Endodermal cell (in vitro differentiated cells): ENCODE data around the gene AMPD3. TPM values are rescaled to one million over a fixed set of nuclear protein-coding genes. Genes with fewer than 3 reads are reported as not detected.

ENCODE experiments used
- DNase-seq: peaks from one replicate; pipeline ENCODE4 v3.0.0-alpha.2; 2017
- H3K27ac ChIP-seq: 2 replicates; pipeline ENCODE4 v1.5.1; 2013; ENCODE audit warnings: mild to moderate bottlenecking, low read depth, low read length, moderate library complexity
- H3K27me3 ChIP-seq: 2 replicates; pipeline ENCODE4 v1.6.1; 2013; ENCODE audit warnings: mild to moderate bottlenecking, low read length, moderate library complexity; ENCODE audit not compliant: insufficient read depth, control insufficient read depth, poor library complexity, severe bottlenecking
- H3K36me3 ChIP-seq: 2 replicates; pipeline ENCODE4 v1.7.0; 2013; ENCODE audit warnings: mild to moderate bottlenecking, low read length, moderate library complexity; ENCODE audit not compliant: control insufficient read depth, insufficient read depth
- H3K4me1 ChIP-seq: one replicate; pipeline ENCODE4 v1.7.0; 2013; ENCODE audit warnings: low read length; ENCODE audit not compliant: control insufficient read depth, insufficient read depth
- H3K4me3 ChIP-seq: 2 replicates; pipeline ENCODE4 v1.5.1; 2013; ENCODE audit warnings: mild to moderate bottlenecking, low read length, moderate library complexity
- H3K9ac ChIP-seq: 2 replicates; pipeline ENCODE4 v1.6.1; 2013; ENCODE audit warnings: mild to moderate bottlenecking, low read length, moderate library complexity; ENCODE audit not compliant: poor library complexity, severe bottlenecking; ENCODE audit errors: extremely low read depth
- H3K9me3 ChIP-seq: 2 replicates; pipeline ENCODE4 v1.6.1; 2013; ENCODE audit warnings: mild to moderate bottlenecking, low read length, moderate library complexity; ENCODE audit not compliant: control insufficient read depth
- H3K27ac Mint-ChIP-seq: 2 replicates; pipeline ENCODE4 v1.8.0; 2020; ENCODE audit warnings: mixed read lengths
- H3K27me3 Mint-ChIP-seq: 2 replicates; pipeline ENCODE4 v1.8.0; 2021; ENCODE audit warnings: mild to moderate bottlenecking, mixed read lengths; ENCODE audit not compliant: insufficient read depth
- H3K36me3 Mint-ChIP-seq: 2 replicates; pipeline ENCODE4 v1.8.0; 2020; ENCODE audit warnings: low read depth, mixed read lengths
- H3K4me1 Mint-ChIP-seq: 2 replicates; pipeline ENCODE4 v1.8.0; 2020; ENCODE audit warnings: mixed read lengths
- H3K4me3 Mint-ChIP-seq: 2 replicates; pipeline ENCODE4 v1.8.0; 2020; ENCODE audit warnings: mild to moderate bottlenecking, moderate library complexity, mixed read lengths
- H3K9me3 Mint-ChIP-seq: 2 replicates; pipeline ENCODE4 v1.8.0; 2020; ENCODE audit warnings: mild to moderate bottlenecking, mixed read lengths
- WGBS, 2 experiments: methylation state at CpG; one replicate each; pipeline versions ENCODE4 v1.1.5 to v1.1.7; 2013; ENCODE audit warnings: missing lambda C conversion rate in 2 of 2, mixed read lengths in 1 of 2; ENCODE audit not compliant: insufficient coverage in 1 of 2, insufficient read length in 1 of 2; 5-methylcytosine and 5-hydroxymethylcytosine counted together
- total RNA-seq, 2 donors: library from RNA; stranded (reverse); fragmentation: NEBNext Ultra II Directional in 1 of 2; extraction: Animal tissue kit (Norgen Biotek cat#: 25700) in 1 of 2; gene quantifications; 2 replicates in 1 of 2; 3 replicates in 1 of 2; pipeline ENCODE4 v1.2.1, GENCODE V29; 2021
- TF ChIP-seq, protein P1 (sequence below): fragments of 200-600 bp; sonication (generic); conservative IDR thresholded peaks from 2 replicates; pipeline ENCODE4 v1.5.0; 2021; ENCODE audit warnings: antibody characterized with exemption, mild to moderate bottlenecking

The AMPD3 gene
- total RNA-seq, 2 donors from 2014 or later = 7.1 to 7.9 TPM

DNA sequence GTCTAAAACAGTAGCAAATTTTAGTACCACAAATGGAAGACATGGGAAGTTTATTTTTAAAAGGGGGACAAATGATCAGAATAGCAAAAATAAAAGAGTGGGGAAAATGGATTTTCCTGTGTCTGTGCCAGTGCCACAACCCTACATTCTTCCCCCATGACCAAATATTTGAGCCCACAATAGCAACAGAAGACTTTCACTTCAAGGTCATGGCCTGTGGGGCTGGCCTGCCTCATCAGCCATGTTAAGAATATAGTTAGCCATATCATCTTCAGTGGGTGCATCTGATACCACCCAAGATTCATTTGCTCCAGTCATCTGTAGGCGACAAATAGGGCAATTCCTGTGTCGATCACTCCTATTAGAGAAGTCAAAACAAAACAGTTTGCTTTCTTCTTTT lies 59.6 kb downstream of the AMPD3 start:
- no peak overlapping the region for H3K27ac ChIP-seq
- no peak overlapping the region for H3K4me3 Mint-ChIP-seq
- DNase-seq = no peak
- H3K4me1 ChIP-seq = peaks cover 4% of the 10 kb centered on the region
- H3K4me3 ChIP-seq = no peak overlapping the region
- TF ChIP-seq, protein P1, sequence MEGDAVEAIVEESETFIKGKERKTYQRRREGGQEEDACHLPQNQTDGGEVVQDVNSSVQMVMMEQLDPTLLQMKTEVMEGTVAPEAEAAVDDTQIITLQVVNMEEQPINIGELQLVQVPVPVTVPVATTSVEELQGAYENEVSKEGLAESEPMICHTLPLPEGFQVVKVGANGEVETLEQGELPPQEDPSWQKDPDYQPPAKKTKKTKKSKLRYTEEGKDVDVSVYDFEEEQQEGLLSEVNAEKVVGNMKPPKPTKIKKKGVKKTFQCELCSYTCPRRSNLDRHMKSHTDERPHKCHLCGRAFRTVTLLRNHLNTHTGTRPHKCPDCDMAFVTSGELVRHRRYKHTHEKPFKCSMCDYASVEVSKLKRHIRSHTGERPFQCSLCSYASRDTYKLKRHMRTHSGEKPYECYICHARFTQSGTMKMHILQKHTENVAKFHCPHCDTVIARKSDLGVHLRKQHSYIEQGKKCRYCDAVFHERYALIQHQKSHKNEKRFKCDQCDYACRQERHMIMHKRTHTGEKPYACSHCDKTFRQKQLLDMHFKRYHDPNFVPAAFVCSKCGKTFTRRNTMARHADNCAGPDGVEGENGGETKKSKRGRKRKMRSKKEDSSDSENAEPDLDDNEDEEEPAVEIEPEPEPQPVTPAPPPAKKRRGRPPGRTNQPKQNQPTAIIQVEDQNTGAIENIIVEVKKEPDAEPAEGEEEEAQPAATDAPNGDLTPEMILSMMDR = no peak
- no peaks in the 10 kb centered on the region for H3K4me1 Mint-ChIP-seq
- H3K9me3 Mint-ChIP-seq = no peaks in the 10 kb centered on the region
- peaks cover 22% of the 10 kb centered on the region for H3K36me3 ChIP-seq
- H3K27me3 Mint-ChIP-seq = no peaks in the 10 kb centered on the region
- no peaks in the 10 kb centered on the region for H3K9me3 ChIP-seq
- H3K9ac ChIP-seq = no peak overlapping the region
- no peak overlapping the region for H3K27ac Mint-ChIP-seq
- 98% methylated on average over 2 of the region's 2 CpGs; no CpG with 5 or more reads in 1 of the 2 experiments for WGBS, 2 experiments
- no peaks in the 10 kb centered on the region for H3K27me3 ChIP-seq
- peaks cover 6% of the 10 kb centered on the region for H3K36me3 Mint-ChIP-seq

DNA sequence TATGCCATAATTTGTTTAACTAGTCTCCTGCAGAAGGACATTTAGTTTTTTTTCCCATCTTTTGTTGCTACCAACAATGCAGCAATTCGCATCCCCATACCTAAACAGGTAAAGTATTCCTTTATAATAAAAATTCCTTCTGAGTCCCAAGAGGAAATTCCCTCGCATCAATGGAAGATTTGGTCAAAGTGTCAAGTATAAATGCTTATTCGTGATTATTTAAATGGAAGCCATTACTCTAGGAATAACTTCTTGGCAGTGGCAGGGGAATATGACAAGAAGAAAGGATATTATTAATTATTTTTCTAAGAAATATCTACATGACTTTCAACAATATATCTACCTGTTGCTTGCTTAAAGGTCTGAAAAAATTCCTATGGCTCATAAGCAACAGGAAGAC lies 60.4 kb downstream of the AMPD3 start:
- no peak overlapping the region for H3K4me3 Mint-ChIP-seq
- no peaks in the 10 kb centered on the region for H3K27me3 Mint-ChIP-seq
- DNase-seq = no peak
- TF ChIP-seq, protein P1 = no peak
- Histone ChIP-seq H3K36me3 (peaks cover 24% of the 10 kb centered on the region), H3K9me3 (no peaks in the 10 kb centered on the region), H3K9ac (no peak overlapping the region), H3K27ac (no peak overlapping the region), H3K4me1 (peaks cover 4% of the 10 kb centered on the region), H3K4me3 (no peak overlapping the region), H3K27me3 (no peaks in the 10 kb centered on the region)
- no peaks in the 10 kb centered on the region for H3K4me1 Mint-ChIP-seq
- H3K27ac Mint-ChIP-seq = no peak overlapping the region
- WGBS, 2 experiments = 98 to 100% methylated on average over 1 to 3 of the region's 3 CpGs
- H3K36me3 Mint-ChIP-seq = peaks cover 6% of the 10 kb centered on the region
- no peaks in the 10 kb centered on the region for H3K9me3 Mint-ChIP-seq

DNA sequence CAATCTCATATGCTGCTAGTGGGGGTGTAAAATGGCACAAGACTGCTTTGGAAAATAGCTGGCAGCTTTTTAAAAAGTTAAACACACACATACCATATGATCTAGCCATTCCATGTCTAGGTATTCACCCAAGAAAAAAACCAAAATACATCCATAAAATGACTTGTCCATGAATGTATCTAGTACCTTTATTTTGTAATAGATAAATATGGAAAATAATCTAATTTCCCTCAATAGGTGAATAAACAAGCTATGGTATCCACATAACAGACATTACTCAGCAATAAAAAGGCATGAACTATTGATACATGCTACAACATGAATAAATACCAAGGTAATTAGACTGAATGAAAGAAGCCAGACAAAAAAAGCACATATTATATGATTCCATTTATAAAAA lies 63.1 kb downstream of the AMPD3 start:
- no peaks in the 10 kb centered on the region for H3K27me3 Mint-ChIP-seq
- DNase-seq = no peak
- H3K9me3 Mint-ChIP-seq = no peaks in the 10 kb centered on the region
- peaks cover 47% of the 10 kb centered on the region for H3K36me3 ChIP-seq
- no peak overlapping the region for H3K27ac ChIP-seq
- H3K27me3 ChIP-seq = no peaks in the 10 kb centered on the region
- H3K9me3 ChIP-seq = no peaks in the 10 kb centered on the region
- H3K27ac Mint-ChIP-seq = no peak overlapping the region
- H3K4me3 Mint-ChIP-seq = no peak overlapping the region
- no peak overlapping the region for H3K4me3 ChIP-seq
- H3K9ac ChIP-seq = no peak overlapping the region
- no peaks in the 10 kb centered on the region for H3K4me1 Mint-ChIP-seq
- H3K36me3 Mint-ChIP-seq = peaks cover 14% of the 10 kb centered on the region
- TF ChIP-seq, protein P1 = no peak
- peaks cover 3% of the 10 kb centered on the region for H3K4me1 ChIP-seq
